ENCODE measurements around the gene C11orf21. TPM values are rescaled to one million over a fixed set of nuclear protein-coding genes. Genes with fewer than 3 reads are reported as not detected.
A peak's percentile ranks its signal among the peaks of the same experiment; 100 is the strongest.

The C11orf21 gene
- total RNA-seq, 1 experiment from 2014 or later: 0.09 TPM

GRCh38 chr11:2299773-2300172 lies 1.9 kb downstream of the C11orf21 start:
- ChIA-PET POLR2A (no interaction called here), CTCF (interaction anchor here (1.1 to 2.7 kb wide), 13 partner anchors 22 to 148 kb away, joined by 4 to 46 read pairs (median 10); partner anchors contain the start of gene ASCL2)
- peak overlapping the region; percentile 60 for H3K27ac Mint-ChIP-seq (ENCODE audit: unreplicated experiment)
- BruUV-seq (replicated peaks): no TSS peak
- H3K9me3 Mint-ChIP-seq (ENCODE audit: unreplicated experiment): no peaks in the 10 kb centered on the region
- DNase-seq: peak in 1 of 2 experiments; percentile 29
- H3K4me3 Mint-ChIP-seq (ENCODE audit: unreplicated experiment): no peak overlapping the region
- H3K36me3 ChIP-seq (ENCODE audit: control insufficient read depth, insufficient read depth, low read length): no peaks in the 10 kb centered on the region
- no peak for TF ChIP-seq CTCF (IDR thresholded peaks at IDR 0.05; ENCODE audit: insufficient read depth in 1 of 2, low read depth in 1 of 2, low read length in 1 of 2, severe bottlenecking in 1 of 2, unreplicated experiment in 1 of 2)
- H3K4me3 ChIP-seq (ENCODE audit: low read depth, low read length): no peak overlapping the region
- H3K4me1 ChIP-seq: peaks cover 44% of the 10 kb centered on the region
- H3K27me3 ChIP-seq (replicated peaks; ENCODE audit: control insufficient read depth, insufficient read depth, low read length): no peaks in the 10 kb centered on the region
- intact Hi-C loops (cut with micrococcal nuclease; ENCODE audit: unreplicated experiment): loop anchor here (1.0 to 5.0 kb wide), 4 partner anchors 82 to 133 kb away; no protein-coding TSS in a partner anchor
- peaks cover 7% of the 10 kb centered on the region for H3K4me1 Mint-ChIP-seq (ENCODE audit: low read depth, unreplicated experiment)
- H3K9me3 ChIP-seq: no peaks in the 10 kb centered on the region
- H3K27me3 Mint-ChIP-seq (ENCODE audit: insufficient read depth, unreplicated experiment): no peaks in the 10 kb centered on the region
- H3K36me3 Mint-ChIP-seq (ENCODE audit: insufficient read depth, unreplicated experiment): no peaks in the 10 kb centered on the region

- H3K4me1 ChIP-seq: peaks cover 37% of the 10 kb centered on the region
- H3K27ac Mint-ChIP-seq (ENCODE audit: unreplicated experiment): peak overlapping the region; percentile 60
- no peak overlapping the region for H3K4me3 ChIP-seq (ENCODE audit: low read depth, low read length)
- H3K4me1 Mint-ChIP-seq (ENCODE audit: low read depth, unreplicated experiment): peaks cover 7% of the 10 kb centered on the region
- no peaks in the 10 kb centered on the region for H3K36me3 Mint-ChIP-seq (ENCODE audit: insufficient read depth, unreplicated experiment)
- H3K27me3 Mint-ChIP-seq (ENCODE audit: insufficient read depth, unreplicated experiment): no peaks in the 10 kb centered on the region
- H3K9me3 ChIP-seq: no peaks in the 10 kb centered on the region
- H3K4me3 Mint-ChIP-seq (ENCODE audit: unreplicated experiment): no peak overlapping the region
- DNase-seq: peak; percentile 85 to 89
- intact Hi-C loops (cut with micrococcal nuclease; ENCODE audit: unreplicated experiment): loop anchor here (1.0 to 5.0 kb wide), 4 partner anchors 82 to 133 kb away; no protein-coding TSS in a partner anchor
- H3K36me3 ChIP-seq (ENCODE audit: control insufficient read depth, insufficient read depth, low read length): no peaks in the 10 kb centered on the region
- ChIA-PET POLR2A (interaction anchor here (0.8 to 1.0 kb wide), 2 partner anchors 31 to 101 kb away, joined by 3 to 5 read pairs; no protein-coding TSS in a partner anchor), CTCF (interaction anchor here (0.5 to 2.7 kb wide), 24 partner anchors 17 to 1834 kb away, joined by 3 to 46 read pairs (median 5); partner anchors contain the start of genes ASCL2 and TSSC4)
- H3K27me3 ChIP-seq (replicated peaks; ENCODE audit: control insufficient read depth, insufficient read depth, low read length): no peaks in the 10 kb centered on the region
- no peaks in the 10 kb centered on the region for H3K9me3 Mint-ChIP-seq (ENCODE audit: unreplicated experiment)
- no TSS peak for BruUV-seq (replicated peaks)
- peak; percentile 35 to 85 for TF ChIP-seq CTCF (IDR thresholded peaks at IDR 0.05; ENCODE audit: insufficient read depth in 1 of 2, low read depth in 1 of 2, low read length in 1 of 2, severe bottlenecking in 1 of 2, unreplicated experiment in 1 of 2)
Observed at GRCh38 chr11:2298795-2299761, 2.6 kb downstream of the C11orf21 start.

GRCh38 chr11:2298131-2298794 lies 3.5 kb downstream of the C11orf21 start:
- Mint-ChIP-seq H3K4me3 (ENCODE audit: unreplicated experiment) (no peak overlapping the region), H3K36me3 (ENCODE audit: insufficient read depth, unreplicated experiment) (no peaks in the 10 kb centered on the region), H3K9me3 (ENCODE audit: unreplicated experiment) (no peaks in the 10 kb centered on the region), H3K27me3 (ENCODE audit: insufficient read depth, unreplicated experiment) (no peaks in the 10 kb centered on the region), H3K4me1 (ENCODE audit: low read depth, unreplicated experiment) (peaks cover 7% of the 10 kb centered on the region), H3K27ac (ENCODE audit: unreplicated experiment) (no peak overlapping the region)
- Histone ChIP-seq H3K9me3 (no peaks in the 10 kb centered on the region), H3K27me3 (replicated peaks; ENCODE audit: control insufficient read depth, insufficient read depth, low read length) (no peaks in the 10 kb centered on the region), H3K4me1 (peaks cover 29% of the 10 kb centered on the region), H3K4me3 (ENCODE audit: low read depth, low read length) (no peak overlapping the region), H3K36me3 (ENCODE audit: control insufficient read depth, insufficient read depth, low read length) (no peaks in the 10 kb centered on the region)
- ChIA-PET CTCF (interaction anchor here (0.7 to 2.7 kb wide), 19 partner anchors 16 to 147 kb away, joined by 3 to 46 read pairs (median 8); partner anchors contain the start of gene ASCL2), POLR2A (interaction anchor here (0.8 to 1.0 kb wide), 2 partner anchors 30 to 101 kb away, joined by 3 to 5 read pairs; no protein-coding TSS in a partner anchor)
- TF ChIP-seq CTCF (IDR thresholded peaks at IDR 0.05; ENCODE audit: insufficient read depth in 1 of 2, low read depth in 1 of 2, low read length in 1 of 2, severe bottlenecking in 1 of 2, unreplicated experiment in 1 of 2): no peak
- peak in 1 of 2 experiments; percentile 31 for DNase-seq
- intact Hi-C loops (cut with micrococcal nuclease; ENCODE audit: unreplicated experiment): loop anchor here (2.0 to 5.0 kb wide), 2 partner anchors 81 to 111 kb away; no protein-coding TSS in a partner anchor
- no TSS peak for BruUV-seq (replicated peaks)

All from Caco-2 (cell line).